ENCODE data around the gene AFP.

AFP gene

DNA sequence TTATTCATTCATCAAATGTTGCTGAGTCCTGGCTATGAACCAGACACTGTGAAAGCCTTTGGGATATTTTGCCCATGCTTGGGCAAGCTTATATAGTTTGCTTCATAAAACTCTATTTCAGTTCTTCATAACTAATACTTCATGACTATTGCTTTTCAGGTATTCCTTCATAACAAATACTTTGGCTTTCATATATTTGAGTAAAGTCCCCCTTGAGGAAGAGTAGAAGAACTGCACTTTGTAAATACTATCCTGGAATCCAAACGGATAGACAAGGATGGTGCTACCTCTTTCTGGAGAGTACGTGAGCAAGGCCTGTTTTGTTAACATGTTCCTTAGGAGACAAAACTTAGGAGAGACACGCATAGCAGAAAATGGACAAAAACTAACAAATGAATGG lies 1.7 kb upstream of the AFP start:
- Histone ChIP-seq H3F3A (ENCODE audit: low read depth) (no peaks in the 10 kb centered on the region), H3K36me3 (ENCODE audit: insufficient read depth, low read length) (no peaks in the 10 kb centered on the region), H3K9ac (ENCODE audit: low read depth, low read length, poor library complexity, severe bottlenecking) (no peak overlapping the region), H3K4me3 (ENCODE audit: low read length, poor library complexity, severe bottlenecking) (no peak overlapping the region), H3K4me2 (ENCODE audit: low read depth, low read length, poor library complexity, severe bottlenecking) (no peak overlapping the region), H2AFZ (ENCODE audit: low read length) (no peak overlapping the region), H3K27me3 (ENCODE audit: insufficient read depth, low read length, poor library complexity, severe bottlenecking) (no peaks in the 10 kb centered on the region), H3K9me2 (replicated peaks; ENCODE audit: low read depth, low read length) (no peaks in the 10 kb centered on the region), H3K9me3 (ENCODE audit: insufficient read depth, low read depth, low read length) (no peaks in the 10 kb centered on the region), H3K4me1 (ENCODE audit: insufficient read depth, low read length, poor library complexity, severe bottlenecking) (no peaks in the 10 kb centered on the region), H3K79me2 (ENCODE audit: insufficient read depth, low read length) (no peaks in the 10 kb centered on the region), H4K20me1 (ENCODE audit: insufficient read depth, low read length, poor library complexity, severe bottlenecking) (no peaks in the 10 kb centered on the region)
- TF ChIP-seq, protein P1, sequence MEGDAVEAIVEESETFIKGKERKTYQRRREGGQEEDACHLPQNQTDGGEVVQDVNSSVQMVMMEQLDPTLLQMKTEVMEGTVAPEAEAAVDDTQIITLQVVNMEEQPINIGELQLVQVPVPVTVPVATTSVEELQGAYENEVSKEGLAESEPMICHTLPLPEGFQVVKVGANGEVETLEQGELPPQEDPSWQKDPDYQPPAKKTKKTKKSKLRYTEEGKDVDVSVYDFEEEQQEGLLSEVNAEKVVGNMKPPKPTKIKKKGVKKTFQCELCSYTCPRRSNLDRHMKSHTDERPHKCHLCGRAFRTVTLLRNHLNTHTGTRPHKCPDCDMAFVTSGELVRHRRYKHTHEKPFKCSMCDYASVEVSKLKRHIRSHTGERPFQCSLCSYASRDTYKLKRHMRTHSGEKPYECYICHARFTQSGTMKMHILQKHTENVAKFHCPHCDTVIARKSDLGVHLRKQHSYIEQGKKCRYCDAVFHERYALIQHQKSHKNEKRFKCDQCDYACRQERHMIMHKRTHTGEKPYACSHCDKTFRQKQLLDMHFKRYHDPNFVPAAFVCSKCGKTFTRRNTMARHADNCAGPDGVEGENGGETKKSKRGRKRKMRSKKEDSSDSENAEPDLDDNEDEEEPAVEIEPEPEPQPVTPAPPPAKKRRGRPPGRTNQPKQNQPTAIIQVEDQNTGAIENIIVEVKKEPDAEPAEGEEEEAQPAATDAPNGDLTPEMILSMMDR (conservative IDR thresholded peaks at IDR 0.05; ENCODE audit: low read length), result peak; percentile 70
- no peak for TF ChIP-seq EZH2phosphoT487 (IDR thresholded peaks at IDR 0.05; ENCODE audit: borderline replicate concordance)

DNA sequence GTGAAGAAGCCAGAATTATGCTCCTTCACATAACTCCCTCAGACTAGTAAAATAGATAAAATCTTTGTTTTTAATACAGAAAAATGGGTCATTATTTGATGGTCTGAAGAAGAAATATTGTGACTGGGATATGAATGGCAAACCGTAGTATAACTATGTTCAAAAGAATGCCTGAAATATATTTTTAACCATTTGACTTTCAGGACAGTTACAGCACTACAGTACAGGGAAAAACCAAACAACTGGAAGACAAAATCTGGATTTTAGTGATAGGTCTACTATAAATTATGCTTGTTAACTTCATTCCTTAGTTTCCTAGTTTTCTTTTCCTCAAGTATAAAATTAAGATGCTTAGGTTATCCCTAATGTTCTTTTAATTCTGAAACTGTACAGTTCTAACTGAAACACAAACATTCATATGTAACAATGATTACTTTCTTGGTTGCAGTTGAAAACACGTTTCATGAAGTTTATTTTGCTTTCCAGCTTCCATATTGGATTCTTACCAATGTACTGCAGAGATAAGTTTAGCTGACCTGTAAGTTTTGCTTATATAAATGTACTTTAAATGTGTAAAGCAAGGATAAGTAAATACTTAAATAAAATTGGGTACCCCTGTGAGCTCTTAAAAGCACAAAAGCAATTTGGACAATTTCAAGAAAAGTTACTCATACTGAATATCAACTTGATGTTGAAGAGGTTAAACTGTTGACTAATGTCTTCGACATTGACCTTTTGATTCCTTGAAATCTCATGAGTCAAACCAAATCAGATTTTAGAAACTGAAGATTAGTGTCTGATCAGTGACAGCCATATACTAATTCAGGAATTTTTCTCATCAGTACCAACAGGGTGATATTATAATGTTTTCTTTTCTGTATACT lies 895 bp downstream of the AFP start:
- no peaks in the 10 kb centered on the region for H4K20me1 ChIP-seq (ENCODE audit: insufficient read depth, low read length, poor library complexity, severe bottlenecking)
- no peak overlapping the region for H3K4me2 ChIP-seq (ENCODE audit: low read depth, low read length, poor library complexity, severe bottlenecking)

DNA sequence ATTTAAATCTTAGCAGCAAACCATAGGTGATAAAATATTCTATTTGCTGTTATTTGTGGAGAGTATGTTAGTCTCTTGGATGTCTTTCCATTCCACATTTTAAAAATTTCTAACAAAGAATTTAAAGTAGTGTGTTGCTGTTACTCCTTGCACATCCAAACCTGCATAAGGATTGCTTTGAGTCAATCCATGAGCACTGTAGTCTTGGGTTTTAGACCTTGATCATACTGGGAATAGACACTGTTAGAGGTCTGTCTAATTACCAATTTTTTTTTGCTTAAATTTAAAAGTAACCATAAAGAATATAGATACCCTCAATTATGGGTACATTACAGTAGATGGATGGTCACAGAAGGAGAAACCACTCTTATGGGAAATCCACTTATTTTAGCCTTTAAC lies 1.5 kb downstream of the AFP start:
- Histone ChIP-seq H2AFZ (ENCODE audit: low read length) (no peak overlapping the region), H3K9me2 (replicated peaks; ENCODE audit: low read depth, low read length) (no peaks in the 10 kb centered on the region), H3K4me1 (ENCODE audit: insufficient read depth, low read length, poor library complexity, severe bottlenecking) (no peaks in the 10 kb centered on the region), H3K79me2 (ENCODE audit: insufficient read depth, low read length) (no peaks in the 10 kb centered on the region), H3K4me3 (ENCODE audit: low read length, poor library complexity, severe bottlenecking) (no peak overlapping the region), H3K9ac (ENCODE audit: low read depth, low read length, poor library complexity, severe bottlenecking) (no peak overlapping the region), H3K4me2 (ENCODE audit: low read depth, low read length, poor library complexity, severe bottlenecking) (no peak overlapping the region), H3F3A (ENCODE audit: low read depth) (no peaks in the 10 kb centered on the region), H3K36me3 (ENCODE audit: insufficient read depth, low read length) (no peaks in the 10 kb centered on the region), H4K20me1 (ENCODE audit: insufficient read depth, low read length, poor library complexity, severe bottlenecking) (no peaks in the 10 kb centered on the region), H3K9me3 (ENCODE audit: insufficient read depth, low read depth, low read length) (no peaks in the 10 kb centered on the region), H3K27me3 (ENCODE audit: insufficient read depth, low read length, poor library complexity, severe bottlenecking) (no peaks in the 10 kb centered on the region)
- TF ChIP-seq EZH2phosphoT487 (IDR thresholded peaks at IDR 0.05; ENCODE audit: borderline replicate concordance), result no peak
- TF ChIP-seq, protein P1 (conservative IDR thresholded peaks at IDR 0.05; ENCODE audit: low read length), result no peak

More for the DNA sequence above, 895 bp downstream of the AFP start:
- Histone ChIP-seq H3K9ac (ENCODE audit: low read depth, low read length, poor library complexity, severe bottlenecking) (no peak overlapping the region), H3K9me3 (ENCODE audit: insufficient read depth, low read depth, low read length) (no peaks in the 10 kb centered on the region), H3K9me2 (replicated peaks; ENCODE audit: low read depth, low read length) (no peaks in the 10 kb centered on the region), H2AFZ (ENCODE audit: low read length) (no peak overlapping the region), H3K79me2 (ENCODE audit: insufficient read depth, low read length) (no peaks in the 10 kb centered on the region), H3K4me3 (ENCODE audit: low read length, poor library complexity, severe bottlenecking) (no peak overlapping the region), H3F3A (ENCODE audit: low read depth) (no peaks in the 10 kb centered on the region), H3K36me3 (ENCODE audit: insufficient read depth, low read length) (no peaks in the 10 kb centered on the region), H3K4me1 (ENCODE audit: insufficient read depth, low read length, poor library complexity, severe bottlenecking) (no peaks in the 10 kb centered on the region), H3K27me3 (ENCODE audit: insufficient read depth, low read length, poor library complexity, severe bottlenecking) (no peaks in the 10 kb centered on the region)
- no peak for TF ChIP-seq EZH2phosphoT487 (IDR thresholded peaks at IDR 0.05; ENCODE audit: borderline replicate concordance)
- TF ChIP-seq, protein P1 (conservative IDR thresholded peaks at IDR 0.05; ENCODE audit: low read length), result no peak
